Activated CD4-positive, alpha-beta T cell treated with anti-CD3 and anti-CD28 coated beads, Interleukin-2, amount 10 ng/mL, durations not matched to agents 7 days and 5 days (primary cell): ENCODE results near the gene SRGAP1. TPM values are rescaled to one million over a fixed set of nuclear protein-coding genes. Genes with fewer than 3 reads are reported as not detected.

Experiments used
- CTCF ChIA-PET: fragments of 350-600 bp; sonication (Branson Sonifier 250); formaldehyde crosslinking; loops from one replicate; lab custom pipeline; 2021; ENCODE audit warnings: antibody characterized with exemption; lab: Charles Lee
- POLR2A ChIA-PET: fragments of 350-600 bp; sonication (Branson Sonifier 250); formaldehyde crosslinking; loops from one replicate; lab custom pipeline; 2021; ENCODE audit warnings: antibody characterized with exemption; lab: Charles Lee
- DNase-seq: peaks from one replicate; pipeline ENCODE4 v3.0.0-alpha.2; 2020
- H3K27ac Mint-ChIP-seq: one replicate; pipeline ENCODE4 v1.8.0; 2021; ENCODE audit warnings: mild to moderate bottlenecking, moderate library complexity, mixed read lengths
- H3K27me3 Mint-ChIP-seq: one replicate; pipeline ENCODE4 v1.8.0; 2021; ENCODE audit warnings: mixed read lengths
- H3K36me3 Mint-ChIP-seq: one replicate; pipeline ENCODE4 v1.8.0; 2021; ENCODE audit warnings: low read depth, mixed read lengths
- H3K4me1 Mint-ChIP-seq: one replicate; pipeline ENCODE4 v1.8.0; 2021; ENCODE audit warnings: mixed read lengths
- H3K4me3 Mint-ChIP-seq: one replicate; pipeline ENCODE4 v1.8.0; 2021; ENCODE audit warnings: mild to moderate bottlenecking, moderate library complexity, mixed read lengths
- H3K9me3 Mint-ChIP-seq: one replicate; pipeline ENCODE4 v1.8.0; 2021; ENCODE audit warnings: mixed read lengths
- total RNA-seq, 2 experiments: library from RNA; stranded (reverse); gene quantifications; one replicate each; pipeline ENCODE4 v1.2.3, GENCODE V29; 2021

SRGAP1 gene
- total RNA-seq, 2 experiments from 2014 or later = not detected

DNA sequence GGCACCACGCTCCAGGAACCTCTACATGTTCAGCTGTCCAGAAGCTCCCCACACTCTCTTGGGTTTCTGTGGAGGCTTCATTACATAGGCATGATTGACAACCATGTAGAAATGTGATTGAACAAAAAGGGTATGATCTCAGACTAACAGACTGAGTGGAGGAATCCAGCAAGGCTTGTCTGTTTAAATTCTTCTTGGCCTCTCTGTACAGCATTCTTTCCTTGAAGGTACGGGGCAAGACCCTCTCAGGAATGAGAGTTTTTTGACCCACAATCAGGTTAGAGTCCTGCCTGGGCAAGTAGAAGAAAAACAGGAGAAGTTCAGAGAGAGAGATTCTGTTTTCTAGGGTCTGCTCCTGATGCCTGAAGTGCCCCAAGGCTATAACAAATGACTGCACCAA lies 40.9 kb downstream of the SRGAP1 start:
- CTCF ChIA-PET = no interaction called here

DNA sequence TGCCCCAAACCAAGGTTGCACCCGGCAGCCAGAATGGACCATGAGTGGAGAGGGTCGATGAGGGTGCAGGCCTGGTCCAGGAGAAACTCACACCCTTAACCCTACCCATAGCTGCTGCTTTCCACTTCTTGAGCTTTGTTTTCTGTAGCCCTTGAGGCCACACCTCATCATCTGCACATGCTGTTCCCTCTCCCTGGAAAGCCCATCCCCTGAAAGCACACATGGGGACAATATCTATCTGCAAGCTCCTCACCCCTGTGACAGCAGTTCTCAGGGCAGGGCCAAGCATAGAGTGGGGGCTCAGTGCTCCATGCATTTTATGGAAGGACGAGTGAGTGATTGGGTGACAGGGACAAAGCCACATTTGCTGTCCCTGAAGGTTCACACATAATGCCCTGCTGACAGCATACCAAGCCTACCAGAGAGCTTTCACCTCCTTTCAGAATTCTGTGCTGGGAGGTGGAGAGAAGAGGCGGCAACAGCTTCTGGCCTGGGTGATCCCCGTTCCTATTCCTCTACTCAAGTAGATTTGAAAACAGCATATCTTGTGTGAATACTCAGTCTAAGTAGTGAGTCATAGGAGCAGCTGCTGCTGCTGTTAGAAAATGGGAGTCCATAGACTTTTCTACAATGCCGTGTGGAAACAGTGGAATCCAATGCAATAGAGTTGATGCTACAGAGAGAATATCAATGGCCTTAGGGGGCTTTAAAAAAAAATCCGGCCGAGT lies 44.6 kb downstream of the SRGAP1 start:
- Mint-ChIP-seq H3K36me3 (no peaks in the 10 kb centered on the region), H3K27ac (no peak overlapping the region), H3K4me1 (no peaks in the 10 kb centered on the region), H3K27me3 (no peaks in the 10 kb centered on the region), H3K9me3 (no peaks in the 10 kb centered on the region), H3K4me3 (no peak overlapping the region)
- DNase-seq = no peak
- ChIA-PET POLR2A (no interaction called here), CTCF (interaction anchor here (0.6 kb wide), 1 partner anchor 614 kb away, joined by 3 read pairs; no protein-coding TSS in a partner anchor)

More for the DNA sequence above, 40.9 kb downstream of the SRGAP1 start:
- no peaks in the 10 kb centered on the region for H3K4me1 Mint-ChIP-seq
- H3K36me3 Mint-ChIP-seq = no peaks in the 10 kb centered on the region
- no peaks in the 10 kb centered on the region for H3K9me3 Mint-ChIP-seq
- DNase-seq = no peak
- POLR2A ChIA-PET = no interaction called here
- no peak overlapping the region for H3K4me3 Mint-ChIP-seq
- H3K27me3 Mint-ChIP-seq = no peaks in the 10 kb centered on the region
- no peak overlapping the region for H3K27ac Mint-ChIP-seq

GRCh38 chr12:63889721-63890509 lies 45.4 kb downstream of the SRGAP1 start:
- no peaks in the 10 kb centered on the region for H3K4me1 Mint-ChIP-seq
- no peak overlapping the region for H3K27ac Mint-ChIP-seq
- ChIA-PET POLR2A (no interaction called here), CTCF (interaction anchor here (0.6 kb wide), 1 partner anchor 32 kb away, joined by 3 read pairs; no protein-coding TSS in a partner anchor)
- H3K9me3 Mint-ChIP-seq = no peaks in the 10 kb centered on the region
- no peak overlapping the region for H3K4me3 Mint-ChIP-seq
- no peaks in the 10 kb centered on the region for H3K36me3 Mint-ChIP-seq
- no peaks in the 10 kb centered on the region for H3K27me3 Mint-ChIP-seq
- no peak for DNase-seq

GRCh38 chr12:63893170-63893569 lies 48.7 kb downstream of the SRGAP1 start:
- Mint-ChIP-seq H3K4me1 (peaks cover 3% of the 10 kb centered on the region), H3K27ac (no peak overlapping the region), H3K36me3 (no peaks in the 10 kb centered on the region), H3K27me3 (peaks cover 4% of the 10 kb centered on the region), H3K4me3 (no peak overlapping the region), H3K9me3 (no peaks in the 10 kb centered on the region)
- no peak for DNase-seq
- POLR2A ChIA-PET = no interaction called here
- CTCF ChIA-PET = no interaction called here

DNA sequence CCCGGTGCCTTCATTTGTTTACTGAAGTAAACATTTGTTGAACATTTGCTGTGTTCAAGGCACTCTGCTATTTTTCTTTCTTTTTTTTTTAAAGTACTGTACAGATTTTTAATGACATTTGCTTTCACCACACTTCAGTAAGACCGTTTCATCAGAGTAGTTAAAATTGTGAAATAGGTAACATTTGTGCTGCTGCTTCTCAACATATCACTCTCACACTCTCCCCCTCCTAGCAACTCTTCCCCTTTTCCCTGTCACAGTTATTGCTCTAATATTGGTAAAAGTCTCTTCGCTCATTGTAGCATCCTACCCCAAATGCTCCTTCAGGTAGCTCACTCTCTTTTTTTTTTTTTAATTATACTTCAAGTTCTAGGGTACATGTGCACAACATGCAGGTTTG lies 49.6 kb downstream of the SRGAP1 start:
- Mint-ChIP-seq H3K36me3 (no peaks in the 10 kb centered on the region), H3K4me1 (peaks cover 3% of the 10 kb centered on the region), H3K27ac (no peak overlapping the region), H3K27me3 (peaks cover 4% of the 10 kb centered on the region), H3K4me3 (no peak overlapping the region), H3K9me3 (no peaks in the 10 kb centered on the region)
- CTCF ChIA-PET = no interaction called here
- POLR2A ChIA-PET = no interaction called here
- DNase-seq = no peak

GRCh38 chr12:63895841-63896240 lies 51.3 kb downstream of the SRGAP1 start:
- Mint-ChIP-seq H3K9me3 (no peaks in the 10 kb centered on the region), H3K4me1 (peaks cover 3% of the 10 kb centered on the region), H3K4me3 (no peak overlapping the region), H3K27ac (no peak overlapping the region), H3K36me3 (no peaks in the 10 kb centered on the region), H3K27me3 (peaks cover 10% of the 10 kb centered on the region)
- ChIA-PET CTCF (no interaction called here), POLR2A (no interaction called here)
- DNase-seq = no peak

- DNase-seq = no peak
- Mint-ChIP-seq H3K27me3 (peaks cover 10% of the 10 kb centered on the region), H3K27ac (no peak overlapping the region), H3K4me1 (peaks cover 3% of the 10 kb centered on the region), H3K9me3 (no peaks in the 10 kb centered on the region), H3K4me3 (no peak overlapping the region), H3K36me3 (no peaks in the 10 kb centered on the region)
- ChIA-PET CTCF (no interaction called here), POLR2A (no interaction called here)
Measured at GRCh38 chr12:63897931-63898330, 53.4 kb downstream of the SRGAP1 start.

DNA sequence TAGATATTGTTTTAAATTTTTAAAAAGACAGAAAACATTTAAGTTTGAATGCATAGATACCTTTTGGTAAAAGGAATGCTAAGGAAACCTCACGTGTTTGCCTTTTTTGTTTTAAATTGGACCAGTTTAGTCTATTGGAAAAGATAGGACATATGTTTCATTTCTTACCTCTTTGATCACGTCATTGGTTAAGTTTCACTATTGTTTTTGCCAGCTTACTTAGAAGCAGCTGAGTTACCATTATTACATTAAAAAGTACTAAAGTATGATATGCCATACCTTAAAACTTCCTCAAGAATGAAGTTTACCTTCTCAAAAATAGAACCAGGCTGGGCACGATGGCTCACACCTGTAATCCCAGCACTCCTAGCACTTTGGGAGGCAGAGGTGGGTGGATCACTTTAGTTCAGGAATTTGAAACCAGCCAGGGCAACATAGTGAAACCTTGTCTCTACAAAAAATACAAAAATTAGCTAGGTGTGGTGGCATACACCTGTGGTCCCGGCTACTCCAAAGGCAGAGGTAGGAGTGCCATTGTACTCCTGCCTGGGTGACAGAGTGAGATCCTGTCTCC lies 54.4 kb downstream of the SRGAP1 start:
- POLR2A ChIA-PET = no interaction called here
- peaks cover 10% of the 10 kb centered on the region for H3K27me3 Mint-ChIP-seq
- H3K9me3 Mint-ChIP-seq = no peaks in the 10 kb centered on the region
- no peak overlapping the region for H3K27ac Mint-ChIP-seq
- H3K36me3 Mint-ChIP-seq = no peaks in the 10 kb centered on the region
- H3K4me1 Mint-ChIP-seq = peaks cover 3% of the 10 kb centered on the region
- H3K4me3 Mint-ChIP-seq = no peak overlapping the region
- DNase-seq = no peak
- CTCF ChIA-PET = interaction anchor here (0.6 kb wide), 1 partner anchor 65 kb away, joined by 3 read pairs; no protein-coding TSS in a partner anchor

- POLR2A ChIA-PET = no interaction called here
- H3K36me3 Mint-ChIP-seq = no peaks in the 10 kb centered on the region
- H3K27me3 Mint-ChIP-seq = peaks cover 10% of the 10 kb centered on the region
- no peak for DNase-seq
- H3K9me3 Mint-ChIP-seq = no peaks in the 10 kb centered on the region
- H3K27ac Mint-ChIP-seq = no peak overlapping the region
- H3K4me1 Mint-ChIP-seq = peaks cover 3% of the 10 kb centered on the region
- CTCF ChIA-PET = interaction anchor here (0.6 kb wide), 1 partner anchor 66 kb away, joined by 3 read pairs; no protein-coding TSS in a partner anchor
- H3K4me3 Mint-ChIP-seq = no peak overlapping the region
Measured at GRCh38 chr12:63899396-63899795, 54.9 kb downstream of the SRGAP1 start.

DNA sequence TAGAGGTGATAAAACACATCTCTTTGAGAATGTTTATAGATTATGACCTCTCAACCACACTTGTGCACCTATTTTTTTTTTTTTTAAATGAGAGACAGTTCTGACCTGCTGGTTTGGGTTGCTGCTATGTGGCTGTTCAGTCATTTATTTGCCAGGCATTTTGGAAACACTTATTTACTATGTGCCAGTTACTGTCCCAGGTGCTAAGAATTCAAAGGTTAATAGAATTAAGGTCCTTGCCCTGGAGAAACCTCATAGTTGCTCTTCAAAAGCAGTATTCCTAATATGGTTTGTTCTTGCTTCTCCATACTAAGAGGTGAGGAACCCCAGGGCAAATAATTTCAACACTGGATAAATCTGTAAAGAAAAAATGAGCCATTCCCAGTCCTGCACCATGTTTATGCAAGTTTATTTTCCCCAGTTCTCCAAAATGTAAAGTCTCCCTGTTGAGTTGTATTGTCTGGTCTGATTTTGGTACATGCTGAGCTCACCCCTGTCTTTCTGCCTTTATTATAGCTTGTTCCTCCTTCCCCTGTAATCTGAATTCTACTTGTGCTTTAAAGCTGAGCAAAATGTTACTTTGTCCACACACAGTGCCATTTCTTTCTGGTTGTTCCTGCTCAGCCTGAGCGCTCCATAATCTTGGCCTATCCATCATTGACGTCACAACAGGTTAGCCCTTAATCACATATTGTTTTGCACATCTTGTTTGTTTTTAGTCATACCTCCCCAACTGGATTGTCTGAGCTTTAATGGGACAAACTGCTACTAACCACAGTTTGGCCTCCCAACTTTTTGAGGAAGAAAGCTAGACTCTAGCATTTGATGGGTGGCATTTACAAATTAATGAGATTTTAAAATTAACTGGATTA lies 56.7 kb downstream of the SRGAP1 start:
- Mint-ChIP-seq H3K27me3 (peaks cover 10% of the 10 kb centered on the region), H3K36me3 (no peaks in the 10 kb centered on the region), H3K4me1 (peaks cover 3% of the 10 kb centered on the region), H3K4me3 (no peak overlapping the region), H3K27ac (no peak overlapping the region), H3K9me3 (no peaks in the 10 kb centered on the region)
- no peak for DNase-seq
- CTCF ChIA-PET = no interaction called here
- POLR2A ChIA-PET = no interaction called here

DNA sequence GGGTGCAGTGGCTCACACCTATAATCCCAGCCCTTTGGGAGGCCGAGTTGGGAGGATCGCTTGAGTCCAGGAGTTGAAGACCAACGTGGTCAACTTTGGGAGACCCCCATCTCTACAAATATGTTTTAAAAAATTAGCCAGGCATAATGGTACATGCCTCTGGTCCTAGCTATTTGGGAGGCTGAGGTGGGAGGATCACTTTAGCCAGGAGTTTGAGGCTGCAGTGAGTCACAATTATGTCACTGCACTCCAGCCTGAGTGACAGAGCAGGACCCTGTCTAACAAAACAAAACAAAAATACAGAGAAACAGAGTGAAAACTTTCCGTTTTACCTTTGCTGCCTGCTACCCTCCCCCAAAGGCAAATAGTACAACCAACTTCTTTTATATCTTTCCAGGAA lies 60.2 kb downstream of the SRGAP1 start:
- Mint-ChIP-seq H3K27ac (no peak overlapping the region), H3K36me3 (no peaks in the 10 kb centered on the region), H3K27me3 (peaks cover 2% of the 10 kb centered on the region), H3K4me1 (no peaks in the 10 kb centered on the region), H3K4me3 (no peak overlapping the region), H3K9me3 (no peaks in the 10 kb centered on the region)
- DNase-seq = no peak
- ChIA-PET POLR2A (no interaction called here), CTCF (no interaction called here)

GRCh38 chr12:63905544-63905943 lies 61.0 kb downstream of the SRGAP1 start:
- no peak overlapping the region for H3K27ac Mint-ChIP-seq
- H3K4me3 Mint-ChIP-seq = no peak overlapping the region
- POLR2A ChIA-PET = no interaction called here
- H3K27me3 Mint-ChIP-seq = no peaks in the 10 kb centered on the region
- no peak for DNase-seq
- H3K9me3 Mint-ChIP-seq = no peaks in the 10 kb centered on the region
- H3K4me1 Mint-ChIP-seq = no peaks in the 10 kb centered on the region
- H3K36me3 Mint-ChIP-seq = no peaks in the 10 kb centered on the region
- CTCF ChIA-PET = no interaction called here
